GM19463 (cell line): Measurements from ENCODE around the gene ADCYAP1.

Experiments
- ATAC-seq: cut with Tn5 transposase; IDR thresholded peaks from one replicate; pipeline ENCODE4 v1.9.1; 2021; ENCODE audit warnings: mild to moderate bottlenecking, moderate library complexity; ENCODE audit not compliant: unreplicated experiment

ADCYAP1 gene

DNA sequence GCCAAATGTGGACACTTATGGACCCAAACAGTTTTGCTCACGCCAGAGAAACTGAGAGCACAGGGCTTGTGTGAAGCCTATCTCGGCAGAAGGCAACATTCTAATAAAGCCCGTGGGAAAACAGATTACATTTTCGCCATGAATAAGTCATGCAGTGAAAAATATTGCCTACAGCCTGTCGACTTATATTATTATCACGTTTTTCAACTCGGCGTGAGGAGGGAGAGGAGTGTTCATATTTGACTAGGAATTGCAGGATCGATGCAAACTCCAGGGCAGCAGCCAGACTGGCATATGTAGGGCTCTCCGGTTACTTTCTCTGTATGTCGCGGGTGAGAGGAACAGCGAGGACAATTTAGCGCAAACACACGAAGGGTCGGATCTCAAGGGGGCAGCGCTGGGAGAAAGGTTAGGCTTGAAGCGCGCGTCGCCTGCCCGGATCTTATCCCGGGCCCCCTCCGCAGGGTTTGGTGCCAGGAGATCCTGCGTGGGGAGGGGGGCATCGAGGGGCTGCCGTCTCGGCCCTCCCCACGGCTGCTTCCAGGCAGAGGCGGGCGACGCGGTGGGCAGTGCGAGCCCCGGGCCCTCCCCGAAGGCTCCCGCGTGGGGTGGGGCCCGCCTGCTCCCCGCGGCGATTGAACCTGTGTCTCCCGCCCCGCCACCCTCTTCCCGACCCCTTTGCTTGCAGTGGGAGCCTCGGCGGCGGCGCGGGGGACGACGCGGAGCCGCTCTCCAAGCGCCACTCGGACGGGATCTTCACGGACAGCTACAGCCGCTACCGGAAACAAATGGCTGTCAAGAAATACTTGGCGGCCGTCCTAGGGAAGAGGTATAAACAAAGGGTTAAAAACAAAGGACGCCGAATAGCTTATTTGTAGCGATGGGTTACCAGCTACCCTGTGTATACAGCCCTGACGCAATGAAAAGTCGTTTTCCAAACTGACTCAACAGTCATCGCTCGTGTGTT is 4.4 kb downstream of the ADCYAP1 start:
- ATAC-seq: no peak

DNA sequence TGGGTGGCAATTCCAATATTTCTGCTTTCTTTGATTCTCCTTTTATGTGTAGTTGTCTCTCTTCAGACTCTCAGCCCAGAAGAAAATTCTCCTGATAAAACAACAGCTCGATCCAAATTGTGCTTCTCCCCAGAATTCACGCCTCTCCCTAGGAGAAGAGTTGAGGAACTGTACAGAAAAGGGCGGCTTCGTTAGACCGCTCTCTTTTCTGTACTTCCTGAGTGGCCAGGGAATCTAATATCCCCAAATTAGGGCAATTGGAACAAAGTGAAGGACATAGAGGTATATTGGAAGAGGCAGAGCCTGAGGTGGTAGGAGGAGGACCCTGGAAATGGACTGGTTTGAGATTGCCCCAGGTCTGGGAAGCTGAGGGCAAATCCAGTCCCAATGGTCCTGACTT is 5.6 kb downstream of the ADCYAP1 start:
- ATAC-seq: no peak

DNA sequence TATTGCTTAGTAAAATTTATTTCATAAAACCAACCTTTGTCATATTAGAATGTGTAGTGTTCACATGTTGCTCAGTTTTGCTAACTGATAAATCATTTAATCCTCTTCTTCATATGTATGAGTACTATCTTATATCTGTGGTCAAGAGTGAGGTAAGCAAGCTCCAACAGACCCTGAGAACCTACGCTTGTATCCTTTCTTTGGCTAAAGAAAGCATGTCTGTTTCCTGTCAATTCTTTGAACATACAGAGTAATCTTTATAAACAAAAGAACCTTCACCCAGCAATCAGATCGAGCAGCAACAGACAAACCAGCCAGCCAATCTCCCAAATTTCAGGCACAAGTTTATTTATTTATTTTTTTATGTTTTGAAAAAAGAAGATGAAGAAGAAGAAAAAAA is 6.4 kb downstream of the ADCYAP1 start:
- ATAC-seq: no peak

DNA sequence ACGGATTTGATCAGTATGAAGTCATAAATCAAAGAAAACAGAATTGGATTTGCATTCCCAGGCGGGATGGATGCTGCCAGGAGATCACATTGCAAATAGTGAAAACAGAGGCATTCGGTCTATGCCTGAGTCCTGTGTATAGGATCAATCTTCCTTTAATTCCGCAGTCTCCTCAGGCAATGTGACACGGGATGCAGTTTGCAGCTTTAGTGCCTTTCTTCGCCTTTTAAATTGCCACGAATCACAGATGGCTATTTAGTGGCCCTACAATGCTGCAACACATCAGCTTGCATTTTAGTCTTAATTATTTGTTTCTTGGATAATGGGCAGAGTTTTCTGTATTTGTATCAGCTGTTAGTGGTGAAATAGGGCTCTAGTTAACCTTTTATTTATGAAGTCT is 6.8 kb downstream of the ADCYAP1 start:
- ATAC-seq: no peak

DNA sequence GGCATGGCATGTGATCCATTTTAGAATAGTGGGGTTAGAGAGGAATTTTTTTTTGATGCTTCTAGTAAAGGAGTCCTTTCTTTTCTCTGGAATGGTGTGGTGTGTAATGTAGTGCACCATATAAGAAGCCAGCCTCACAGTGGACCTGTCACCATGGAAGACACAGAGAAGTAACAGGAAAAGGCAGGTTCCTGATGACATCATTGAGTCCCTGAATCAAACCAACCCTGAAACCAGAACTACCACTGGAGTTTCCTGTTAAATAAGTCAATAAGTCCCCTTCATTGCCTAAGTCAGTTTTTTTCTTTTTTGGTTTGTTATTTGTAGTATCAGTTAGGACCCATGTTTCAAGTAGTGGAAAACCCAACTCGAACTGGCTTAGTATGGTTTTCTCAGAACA is 11.9 kb downstream of the ADCYAP1 start:
- no peak for ATAC-seq

DNA sequence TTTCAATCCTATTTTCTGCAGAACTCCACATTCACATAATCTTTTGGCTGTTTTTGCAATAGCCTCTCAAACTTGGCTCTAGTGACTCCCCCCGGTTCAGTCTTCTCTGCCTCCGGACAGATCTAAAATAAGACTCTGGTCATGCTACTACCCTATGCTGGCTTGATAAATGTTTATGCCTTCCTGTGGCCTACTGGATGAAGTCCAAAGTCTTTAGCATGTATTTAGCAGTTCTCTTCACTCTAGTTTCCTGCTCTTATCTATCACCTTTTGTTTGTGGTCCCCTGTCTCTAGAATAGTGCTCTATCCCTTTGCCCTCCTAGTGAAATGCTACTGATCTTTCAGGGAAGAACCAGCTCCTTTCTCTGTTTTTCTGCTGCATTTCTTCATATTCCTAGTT is 14.4 kb downstream of the ADCYAP1 start:
- ATAC-seq: no peak

DNA sequence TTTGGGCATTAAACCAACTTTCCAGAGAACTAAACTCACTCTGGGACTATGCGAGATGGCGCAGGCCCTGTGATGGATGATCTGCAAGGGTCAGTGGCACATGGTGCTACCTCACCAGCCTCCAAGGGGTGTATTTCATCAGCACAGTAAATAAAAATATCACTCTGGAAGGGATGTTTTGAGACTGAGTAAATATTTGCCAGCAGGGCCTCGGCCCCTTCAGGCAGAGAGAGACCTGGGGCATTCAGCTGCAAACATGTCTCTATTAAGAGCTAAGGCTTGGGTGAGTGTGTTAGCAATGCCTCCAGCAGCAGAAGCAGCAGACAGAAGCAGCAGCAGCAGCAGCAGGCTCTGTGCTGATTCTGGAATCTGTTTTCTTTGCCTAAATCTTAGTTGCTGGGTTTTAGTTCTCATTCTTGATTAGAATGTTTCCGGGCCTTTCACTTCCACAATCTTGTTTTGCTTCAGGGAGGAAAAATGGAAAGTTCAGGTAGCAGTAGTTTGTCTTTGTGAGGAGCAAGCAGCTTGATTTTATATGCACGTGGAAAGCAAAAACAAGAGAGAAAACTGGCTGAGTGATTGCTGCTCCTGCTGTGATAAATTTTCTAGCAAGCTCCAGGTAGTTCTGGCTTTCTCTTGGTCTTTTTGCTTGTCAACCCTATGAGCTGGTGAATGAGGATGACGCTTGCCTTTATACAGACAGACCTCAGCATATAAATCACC is 18.6 kb downstream of the ADCYAP1 start:
- no peak for ATAC-seq

DNA sequence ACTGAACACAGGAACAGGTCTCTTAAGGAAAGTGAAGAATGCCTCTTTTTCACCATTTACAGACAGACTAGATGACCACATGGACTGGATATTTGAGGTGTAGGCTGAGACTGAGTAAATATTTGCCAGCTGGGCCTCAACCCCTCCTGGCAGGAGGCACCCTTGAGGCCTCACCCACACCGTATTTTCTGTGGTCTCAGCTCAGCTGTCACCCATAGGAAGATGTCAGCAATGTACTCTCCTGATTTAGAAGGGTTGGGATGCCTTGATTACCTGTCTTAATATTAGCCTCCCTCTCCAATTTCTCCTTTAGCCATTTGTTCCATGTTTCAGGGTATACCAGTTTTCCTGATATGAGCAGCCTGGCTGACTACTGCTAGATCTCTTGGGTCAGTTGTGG is 20.3 kb downstream of the ADCYAP1 start:
- ATAC-seq: no peak

DNA sequence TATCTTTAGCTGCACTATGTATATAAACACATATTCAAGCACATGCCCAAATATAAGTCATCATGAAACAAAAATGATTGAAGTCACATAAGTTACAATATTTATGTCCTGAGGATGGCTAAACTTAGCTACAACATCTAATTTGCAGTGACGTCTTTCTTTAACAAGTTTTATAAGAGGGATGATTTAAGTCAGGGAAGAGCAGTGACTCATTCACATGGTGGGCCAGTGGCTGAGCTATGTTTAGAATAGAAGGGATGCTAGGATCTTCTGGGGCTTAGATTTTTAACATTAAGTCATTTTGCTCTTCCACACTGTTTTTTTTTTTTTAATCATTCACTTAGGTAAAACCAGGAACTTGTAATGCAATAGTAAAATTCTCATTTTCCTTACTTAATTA is 22.3 kb downstream of the ADCYAP1 start:
- no peak for ATAC-seq

DNA sequence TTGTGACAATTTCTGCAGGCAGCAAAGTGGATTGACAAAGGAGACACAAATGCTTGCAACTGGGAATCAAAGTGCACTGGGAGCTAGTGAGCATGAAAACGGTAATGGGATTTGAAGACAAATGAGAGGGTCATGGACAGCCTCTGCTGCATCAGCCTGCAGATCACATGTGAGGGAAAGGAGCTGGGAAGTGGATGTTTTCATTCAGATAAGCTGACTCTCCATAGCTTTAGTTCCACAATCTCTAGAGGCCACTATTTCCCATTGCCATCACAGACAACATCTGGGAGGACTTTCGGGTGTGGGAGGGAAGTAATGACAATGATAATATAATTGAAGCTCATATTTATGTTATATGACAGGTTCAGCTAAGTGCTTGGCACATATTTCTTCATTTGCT is 28.4 kb downstream of the ADCYAP1 start:
- no peak for ATAC-seq

DNA sequence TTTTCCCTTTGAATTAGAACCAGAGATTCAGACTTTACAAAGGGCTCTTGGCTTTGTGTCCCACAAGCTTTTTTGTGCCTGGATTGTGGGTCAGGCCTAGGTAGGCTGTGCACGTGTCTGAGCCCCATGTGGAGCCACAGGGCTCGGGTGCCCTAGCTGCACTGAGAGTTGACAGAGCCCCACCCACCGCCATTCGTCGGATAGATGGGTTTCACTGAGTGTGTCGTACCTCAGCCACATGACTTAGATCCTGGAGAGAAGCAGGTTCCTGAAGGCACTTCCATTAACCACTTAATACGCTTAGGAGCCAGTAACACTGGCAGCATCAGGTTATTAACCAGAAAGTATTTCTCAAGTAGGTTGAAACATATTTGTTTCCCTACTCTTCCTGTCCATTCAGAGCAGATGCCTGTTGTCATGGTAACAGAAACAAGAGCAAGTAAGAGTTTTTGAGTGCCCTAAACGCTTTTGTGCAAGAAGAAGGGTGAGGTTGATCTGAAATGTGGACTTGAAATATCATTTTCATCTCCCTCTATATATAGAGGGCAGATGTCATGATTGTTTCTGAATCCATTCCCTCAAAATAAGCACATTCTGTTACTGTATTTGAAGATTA is 30.0 kb downstream of the ADCYAP1 start:
- no peak for ATAC-seq

DNA sequence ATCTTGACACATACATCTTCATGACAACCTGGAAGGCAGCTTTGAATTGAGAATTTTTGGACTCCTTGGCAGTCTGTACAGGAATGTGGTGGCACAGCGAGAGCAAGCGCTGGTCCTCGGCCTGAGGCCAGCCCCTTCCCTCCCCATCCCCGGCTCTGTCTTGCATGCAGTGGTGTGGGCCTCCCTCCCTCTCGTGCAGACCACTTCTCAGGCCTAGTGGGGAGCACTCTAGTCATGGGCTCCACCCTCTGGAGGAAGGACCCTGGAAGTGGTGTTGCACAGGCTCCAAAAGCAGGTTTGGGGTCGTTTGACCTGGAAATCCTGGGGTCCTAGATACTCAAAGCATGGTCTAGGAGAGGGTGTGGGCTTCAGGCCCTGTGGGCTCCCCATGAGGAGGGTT is 32.3 kb downstream of the ADCYAP1 start:
- ATAC-seq: no peak

DNA sequence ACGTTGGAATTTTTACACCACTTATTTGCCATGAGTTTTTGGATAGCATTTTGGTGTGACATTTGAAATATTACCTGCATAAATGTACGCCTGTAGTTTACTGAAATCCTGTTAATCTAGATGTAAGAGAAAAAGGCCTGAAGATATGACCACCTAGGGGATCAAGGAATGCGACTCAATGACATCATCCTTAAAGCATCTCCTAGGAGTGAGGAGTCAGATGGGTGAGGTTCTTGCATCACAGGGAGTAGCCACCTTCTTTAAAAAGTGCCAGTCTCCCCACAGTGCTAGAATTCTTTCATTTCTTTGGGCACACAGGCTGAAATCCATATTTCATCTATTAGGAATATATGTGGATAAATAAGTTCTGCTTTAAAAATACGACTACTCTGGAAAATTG is 34.5 kb downstream of the ADCYAP1 start:
- ATAC-seq: no peak

DNA sequence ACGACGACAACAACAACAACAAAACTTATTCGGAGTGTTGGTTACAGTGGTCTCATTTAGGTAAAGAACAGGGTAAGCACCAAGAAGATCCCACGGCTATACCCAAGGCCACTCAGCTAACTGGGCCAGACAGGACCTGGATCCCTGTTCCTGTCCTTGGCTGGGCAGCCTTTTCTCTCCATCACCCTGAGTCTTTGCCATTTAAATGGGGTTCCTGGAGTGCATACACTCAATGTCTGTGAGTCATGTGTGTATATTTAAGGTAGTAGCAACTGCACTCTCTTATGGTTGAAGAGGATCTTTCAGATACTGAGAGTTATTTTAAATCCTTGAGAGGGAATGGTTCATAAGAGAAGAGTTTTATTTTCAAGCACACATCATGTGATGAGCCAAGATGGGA is 35.3 kb downstream of the ADCYAP1 start:
- no peak for ATAC-seq

DNA sequence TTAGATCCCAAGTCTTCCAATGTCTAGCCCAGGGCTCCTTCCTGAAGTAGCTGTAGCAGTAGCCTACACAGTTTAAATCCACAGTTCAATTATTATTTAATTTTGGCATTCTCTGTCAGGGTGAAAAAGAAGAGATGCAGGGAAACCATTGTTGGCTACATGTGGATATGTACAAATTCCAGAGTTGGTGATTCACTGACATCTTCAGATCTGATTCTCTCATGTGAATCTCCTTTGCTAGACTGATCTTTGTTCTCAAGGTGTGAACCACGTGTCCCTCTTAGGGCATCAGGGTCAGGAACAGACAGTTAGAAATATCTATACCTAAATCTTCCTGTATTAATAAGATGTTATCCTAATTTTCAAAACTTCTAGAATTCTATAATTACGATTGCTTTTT is 36.7 kb downstream of the ADCYAP1 start:
- no peak for ATAC-seq

DNA sequence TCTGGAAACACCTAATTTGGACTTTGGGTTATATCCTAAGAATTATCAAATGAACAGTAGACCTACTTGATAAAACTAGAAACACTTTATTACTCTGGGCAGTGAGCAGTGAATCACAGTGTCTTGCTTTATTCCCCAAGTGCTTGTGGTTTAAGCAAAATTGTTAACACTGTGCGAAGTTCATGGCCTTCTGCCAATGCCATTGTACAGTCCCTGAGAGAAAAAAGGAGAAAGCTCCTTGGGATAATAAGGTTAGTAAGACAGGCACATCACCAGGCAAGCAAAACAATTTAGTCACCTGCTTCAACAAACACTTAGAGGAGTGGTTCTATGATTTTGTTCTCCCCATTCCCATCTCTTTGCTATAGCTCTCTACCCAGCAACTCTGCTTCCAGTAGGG is 39.8 kb downstream of the ADCYAP1 start:
- ATAC-seq: no peak

DNA sequence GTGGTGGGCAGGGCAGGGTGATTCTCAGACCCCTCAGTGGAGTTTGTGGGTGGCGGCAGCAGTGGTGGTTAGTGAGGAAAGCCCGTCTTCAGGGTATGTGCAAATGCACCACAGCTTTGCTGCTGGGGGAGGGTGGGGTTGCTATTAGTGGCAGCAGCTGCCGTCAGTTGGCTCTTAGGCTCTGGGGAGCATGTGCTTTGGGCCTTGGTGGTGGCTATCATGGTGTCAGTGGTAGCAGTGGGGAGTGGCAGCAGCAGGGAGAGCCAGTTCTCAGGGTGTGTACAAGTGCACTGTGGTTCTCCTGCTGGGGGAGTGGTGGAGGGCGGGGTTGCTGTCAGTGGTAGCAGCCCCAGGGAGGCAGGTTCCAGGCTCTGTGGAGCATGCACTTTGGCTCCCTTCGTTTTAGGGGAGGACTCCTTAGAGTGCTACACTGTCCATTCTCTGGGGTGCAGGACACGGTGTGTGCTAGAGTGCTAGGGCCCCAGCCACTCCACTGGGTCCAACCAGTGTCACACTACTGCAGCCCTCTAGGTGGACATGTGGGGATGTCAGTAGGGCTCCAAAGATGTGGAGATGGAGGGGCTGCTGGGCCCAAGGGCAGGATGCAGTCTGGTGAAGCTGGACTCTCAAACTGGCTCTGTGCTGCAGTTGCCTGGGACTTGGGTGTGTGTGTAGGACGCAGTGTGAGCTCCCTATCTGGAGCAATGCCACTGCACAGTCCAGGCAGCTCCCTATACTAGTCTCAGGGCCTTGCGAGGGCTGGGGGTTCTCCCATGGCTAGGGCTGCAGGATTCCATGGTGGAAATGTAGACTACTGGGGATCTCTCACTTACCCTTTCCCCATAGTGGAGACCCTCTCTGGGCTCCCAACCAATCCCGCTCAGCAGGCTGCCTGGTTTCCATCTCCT is 45.3 kb downstream of the ADCYAP1 start:
- ATAC-seq: no peak

DNA sequence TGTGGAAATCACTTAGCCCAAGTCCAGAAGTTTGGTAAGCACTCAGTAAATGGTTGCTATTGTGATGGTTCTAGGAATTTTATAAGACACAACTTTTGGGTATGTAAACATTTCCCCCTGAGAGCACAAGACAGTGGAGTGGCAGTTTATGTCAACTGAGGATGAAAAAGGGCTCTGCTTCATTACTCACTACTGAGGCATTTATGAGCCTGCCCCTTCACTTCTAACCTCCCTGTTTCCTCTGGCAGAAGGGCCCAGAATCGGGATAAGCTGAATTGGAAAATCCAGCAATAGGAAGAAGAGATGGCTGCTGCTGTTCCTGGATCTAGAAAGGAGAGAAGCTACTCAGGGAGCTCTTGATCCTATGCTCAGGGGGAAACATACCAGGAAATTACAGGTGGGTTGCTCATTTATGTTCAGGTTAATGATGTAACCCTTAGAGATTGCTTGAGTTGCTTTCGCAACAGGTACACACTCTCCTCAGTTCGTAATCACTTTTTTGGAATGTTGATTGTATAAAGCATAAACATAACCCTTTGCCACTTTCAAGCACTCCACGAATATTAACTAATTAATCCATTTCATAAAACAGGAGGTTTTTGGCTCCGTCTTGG is 46.3 kb downstream of the ADCYAP1 start:
- no peak for ATAC-seq

DNA sequence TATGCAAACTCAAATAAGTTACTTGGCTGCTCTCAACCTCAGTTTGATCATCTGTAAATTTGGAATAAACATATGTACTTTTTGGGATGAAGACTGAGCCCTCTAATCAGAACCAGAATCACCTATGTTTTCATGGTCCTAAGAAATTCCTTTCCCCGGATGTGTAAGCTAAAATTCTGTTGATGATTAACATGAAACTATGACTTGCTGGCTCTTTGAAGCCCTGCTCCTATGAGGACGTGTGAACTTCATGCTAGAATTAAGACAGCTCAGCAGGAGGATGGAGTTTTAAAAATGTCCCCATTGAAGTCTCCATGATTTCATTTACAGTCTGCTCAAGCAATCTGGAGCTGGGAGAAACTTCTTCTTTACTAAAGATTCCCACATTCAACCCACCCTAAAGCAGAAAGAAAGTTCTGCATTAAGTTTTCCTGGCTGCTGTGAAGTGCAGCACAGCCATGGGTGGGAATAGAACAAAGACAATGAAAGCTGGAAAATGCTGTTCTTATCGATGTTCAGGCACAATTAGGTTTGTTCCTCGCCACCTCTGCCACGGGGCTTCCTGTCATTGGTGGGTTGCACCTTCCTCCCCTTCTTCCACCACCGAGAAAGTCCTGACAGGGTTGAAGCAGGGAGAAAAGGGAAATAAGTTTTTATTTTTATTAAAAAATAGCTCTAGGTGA is 50.9 kb downstream of the ADCYAP1 start:
- ATAC-seq: no peak

DNA sequence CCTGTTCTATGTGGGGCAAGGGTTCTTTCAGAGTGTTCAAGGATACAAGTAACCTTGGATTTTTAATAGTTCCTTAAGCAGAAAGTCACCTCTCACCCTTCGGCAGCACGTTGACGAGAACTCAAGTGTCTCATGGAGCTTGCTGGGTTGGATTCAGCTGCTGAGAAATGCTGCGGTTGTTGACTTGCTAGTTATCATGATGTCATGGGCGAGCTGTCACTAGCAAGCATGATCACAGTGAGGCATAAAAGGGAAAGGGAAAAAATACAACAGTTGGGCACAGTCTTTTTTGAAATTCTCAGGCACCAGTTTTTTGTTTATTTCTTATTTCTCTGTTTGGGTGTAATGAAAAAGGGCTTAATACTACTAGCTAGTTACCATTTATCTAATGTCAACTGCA is 53.2 kb downstream of the ADCYAP1 start:
- ATAC-seq: no peak
